Measurements from ENCODE around the gene ATG16L1. TPM values are rescaled to one million over a fixed set of nuclear protein-coding genes. Genes with fewer than 3 reads are reported as not detected.

The ATG16L1 gene
- total RNA-seq, 1 experiment from 2014 or later, result 28.1 TPM

DNA sequence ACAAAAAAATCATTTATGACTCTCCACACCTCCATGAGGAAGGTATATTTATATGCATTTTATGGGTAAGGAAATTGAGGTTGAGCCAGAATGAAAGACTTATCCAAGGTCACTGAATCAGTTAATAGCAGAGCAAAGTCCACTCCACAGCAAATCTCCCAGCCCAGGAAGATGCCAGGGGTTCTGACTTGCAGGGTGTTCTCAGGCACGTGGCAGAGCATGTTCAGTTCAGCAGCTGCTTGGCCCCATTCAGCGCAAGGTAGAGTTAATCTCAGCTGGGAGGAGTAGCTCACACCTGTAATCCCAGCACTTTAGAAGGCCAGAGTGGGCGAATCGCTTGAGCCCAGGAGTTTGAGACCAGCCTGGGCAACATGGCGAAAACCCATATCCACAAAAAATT, 85.1 kb downstream of the ATG16L1 start:
- in situ Hi-C loops (cut with HindIII; ENCODE audit: low pct_unique_long_range_greater_than_20kb, low sequenced_read_pairs), result no loop called here
- no peak for DNase-seq (ENCODE audit: low read depth, low spot score)

DNA sequence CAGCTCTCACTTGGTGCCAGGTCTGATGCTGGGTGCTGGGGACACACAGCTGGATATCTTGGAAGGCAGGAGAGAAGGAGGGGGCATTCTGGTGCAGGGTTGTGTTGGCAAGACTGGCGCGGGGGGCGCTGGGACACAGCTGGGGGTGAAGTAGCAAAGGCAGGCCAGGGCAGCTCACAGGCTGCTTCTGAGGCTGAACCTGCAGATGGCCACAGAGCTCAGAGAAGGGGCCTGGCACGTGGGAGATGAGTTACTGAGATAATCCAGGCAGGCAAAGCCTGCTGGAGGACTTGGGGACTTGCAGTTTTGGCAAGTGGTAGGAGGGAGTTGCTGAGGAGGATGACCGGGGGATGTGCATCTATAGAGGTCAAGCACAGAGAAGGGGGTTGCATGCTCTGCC, 86.6 kb downstream of the ATG16L1 start:
- in situ Hi-C loops (cut with HindIII; ENCODE audit: low pct_unique_long_range_greater_than_20kb, low sequenced_read_pairs), result no loop called here
- DNase-seq (ENCODE audit: low read depth, low spot score), result no peak

DNA sequence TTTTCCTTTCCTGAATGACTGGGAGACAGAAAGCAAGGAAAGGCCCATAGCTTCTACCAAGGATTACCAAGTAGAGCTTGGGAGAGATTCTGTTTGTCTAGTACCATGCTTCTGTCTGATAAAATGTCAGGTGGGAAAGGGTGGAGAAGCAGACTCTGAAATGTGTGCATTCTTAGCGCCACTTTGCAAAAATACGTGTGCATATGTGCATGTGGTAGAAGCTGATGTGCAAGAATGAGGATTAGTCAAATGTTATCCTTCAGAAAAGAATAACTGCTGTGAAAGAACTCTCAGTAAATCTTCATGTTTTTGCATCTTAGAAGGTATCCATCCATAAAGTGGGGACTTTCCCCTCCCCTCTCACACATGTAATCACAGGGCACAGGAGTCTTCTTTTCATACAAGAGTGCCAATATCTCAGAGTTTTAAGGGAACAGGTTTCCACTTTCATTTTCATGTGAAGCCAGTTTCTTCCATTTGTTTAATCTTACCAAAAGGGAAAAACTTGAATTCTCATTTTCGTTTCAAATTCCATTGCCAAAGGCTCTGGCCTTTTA, 87.4 kb downstream of the ATG16L1 start:
- DNase-seq (ENCODE audit: low read depth, low spot score), result no peak
- in situ Hi-C loops (cut with HindIII; ENCODE audit: low pct_unique_long_range_greater_than_20kb, low sequenced_read_pairs), result no loop called here

GRCh38 chr2:233339427-233339826, 88.0 kb downstream of the ATG16L1 start:
- no peak for DNase-seq (ENCODE audit: low read depth, low spot score)
- in situ Hi-C loops (cut with HindIII; ENCODE audit: low pct_unique_long_range_greater_than_20kb, low sequenced_read_pairs), result no loop called here

DNA sequence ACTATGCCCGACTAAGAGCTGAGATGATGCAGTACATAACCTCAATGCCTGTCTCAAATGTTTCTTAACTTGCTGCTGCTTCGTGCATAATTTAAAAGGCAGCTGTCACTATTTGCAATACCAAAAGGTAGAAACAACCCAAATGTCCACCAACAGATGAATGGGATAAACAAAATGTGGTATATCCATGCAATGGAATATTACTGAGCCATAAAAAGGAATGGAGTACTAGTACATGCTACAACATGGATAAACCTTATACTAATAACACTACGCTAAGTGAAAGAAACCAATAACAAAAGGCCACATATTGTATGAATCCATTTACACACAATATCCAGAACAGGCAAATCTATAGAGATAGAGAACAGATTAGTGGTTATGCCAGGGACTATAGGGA, 89.8 kb downstream of the ATG16L1 start:
- in situ Hi-C loops (cut with HindIII; ENCODE audit: low pct_unique_long_range_greater_than_20kb, low sequenced_read_pairs), result no loop called here
- DNase-seq (ENCODE audit: low read depth, low spot score), result no peak

DNA sequence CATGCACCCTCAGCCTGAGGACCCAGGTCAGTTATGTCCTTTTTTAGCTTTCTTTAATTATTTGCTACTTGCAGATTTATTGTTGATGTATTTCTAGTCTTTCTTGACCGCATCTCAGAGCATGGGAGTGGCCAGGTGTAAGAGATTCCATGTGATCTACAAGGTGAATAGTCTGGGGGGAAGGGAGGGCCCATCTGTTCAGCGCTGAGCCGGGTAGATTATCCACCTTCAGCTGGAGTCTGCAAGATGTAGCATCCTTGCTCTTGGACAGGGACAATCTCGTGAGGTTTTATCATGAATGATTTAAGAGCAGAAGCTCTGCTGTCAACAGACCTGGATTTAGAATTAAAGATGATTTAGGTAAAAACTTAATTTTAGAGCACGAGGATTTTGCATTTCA, 90.8 kb downstream of the ATG16L1 start:
- DNase-seq (ENCODE audit: low read depth, low spot score), result no peak
- in situ Hi-C loops (cut with HindIII; ENCODE audit: low pct_unique_long_range_greater_than_20kb, low sequenced_read_pairs), result no loop called here

- no peak for DNase-seq (ENCODE audit: low read depth, low spot score)
- in situ Hi-C loops (cut with HindIII; ENCODE audit: low pct_unique_long_range_greater_than_20kb, low sequenced_read_pairs), result no loop called here
Observed at GRCh38 chr2:233343171-233343705, 91.8 kb downstream of the ATG16L1 start.

Small RNAs within 50 kb of the gene (small RNA-seq; reads per million reads assigned to genes)
- 0 to 0.05 reads per million in 2 experiments for gene RN7SL32P
- gene SCARNA5, result 9.2 to 42.9 reads per million in 2 experiments
- 6.5 to 43.8 reads per million in 2 experiments for gene SCARNA6

Other genes with a start within 250 kb of the ATG16L1 start
- gene NGEF, start 238.4 kb upstream of the ATG16L1 start, total RNA-seq (2014; rRNA removed; shearing (Covaris generic)), result not detected in 2 replicates
- gene NEU2, start 219.0 kb upstream of the ATG16L1 start, total RNA-seq (2014; rRNA removed; shearing (Covaris generic)), result not detected in 2 replicates
- 0.08 and 0.50 TPM in 2 replicates for gene INPP5D, start 191.3 kb upstream of the ATG16L1 start, total RNA-seq (2014; rRNA removed; shearing (Covaris generic))
- not detected in 2 replicates for gene SAG, start 56.1 kb downstream of the ATG16L1 start, total RNA-seq (2014; rRNA removed; shearing (Covaris generic))
- 7.4 and 7.6 TPM in 2 replicates for gene DGKD, start 102.8 kb downstream of the ATG16L1 start, total RNA-seq (2014; rRNA removed; shearing (Covaris generic))

All from SK-MEL-5 (cell line).